ENCODE data around the gene PARP2.
"Not testable (repeated sequence)": the region's sequence is repeated elsewhere in the genome, so short reads cannot be mapped to it uniquely, and the experiment has no call there.

The PARP2 gene

GRCh38 chr14:20343092-20343861, at the start of gene PARP2:
TSS of gene PARP2 (plus strand) at chr14:20343635. CDS start at chr14:20343642, 7 bp downstream.
- DNase-seq: peak; percentile 95

GRCh38 chr14:20294636-20295035, 48.8 kb upstream of the PARP2 start:
- no peak for DNase-seq

- DNase-seq: no peak
Measured at GRCh38 chr14:20295067-20295466, 48.4 kb upstream of the PARP2 start.

- no peak for DNase-seq
Measured at GRCh38 chr14:20302042-20302755, 41.2 kb upstream of the PARP2 start.

- DNase-seq: no peak
Measured at GRCh38 chr14:20305265-20306078, 38.0 kb upstream of the PARP2 start, which contains the start of gene TTC5. TSS of gene TTC5 (minus strand) at chr14:20305951. CDS start at chr14:20305937, 14 bp downstream.

GRCh38 chr14:20306079-20306423, 37.4 kb upstream of the PARP2 start:
- DNase-seq: no peak

- DNase-seq: no peak
Measured at GRCh38 chr14:20314026-20314425, 29.4 kb upstream of the PARP2 start.

- no peak for DNase-seq
Measured at GRCh38 chr14:20317720-20318119, 25.7 kb upstream of the PARP2 start.

GRCh38 chr14:20327005-20327869, 16.2 kb upstream of the PARP2 start:
- DNase-seq: no peak

GRCh38 chr14:20328705-20329104, 14.7 kb upstream of the PARP2 start:
- DNase-seq: no peak

GRCh38 chr14:20329355-20329754, 14.1 kb upstream of the PARP2 start:
- DNase-seq: no peak

GRCh38 chr14:20331053-20331613, 12.3 kb upstream of the PARP2 start:
- DNase-seq: no peak

- DNase-seq: no peak
Measured at GRCh38 chr14:20332431-20332787, 11.0 kb upstream of the PARP2 start.

GRCh38 chr14:20332788-20333493, 10.5 kb upstream of the PARP2 start, which contains the start of gene CCNB1IP1:
TSS of gene CCNB1IP1 (minus strand) at chr14:20333279. CDS start at chr14:20316523, 16,756 bp downstream.
- no peak for DNase-seq

- DNase-seq: no peak
Measured at GRCh38 chr14:20333494-20333841, 10.0 kb upstream of the PARP2 start.

- DNase-seq: no peak
Measured at GRCh38 chr14:20334017-20334416, 9.4 kb upstream of the PARP2 start.

GRCh38 chr14:20341032-20341431, 2.4 kb upstream of the PARP2 start:
- DNase-seq: not testable (repeated sequence)

- DNase-seq: no peak
Measured at GRCh38 chr14:20341646-20342045, 1.8 kb upstream of the PARP2 start.

GRCh38 chr14:20343862-20344220, 406 bp downstream of the PARP2 start:
- DNase-seq: no peak

GRCh38 chr14:20345366-20345765, 1.9 kb downstream of the PARP2 start:
- DNase-seq: no peak

- DNase-seq: no peak
Measured at GRCh38 chr14:20346713-20347112, 3.3 kb downstream of the PARP2 start.

- no peak for DNase-seq
Measured at GRCh38 chr14:20347747-20348146, 4.3 kb downstream of the PARP2 start.
